ENCODE measurements around the gene CAPN11. TPM values are rescaled to one million over a fixed set of nuclear protein-coding genes. Genes with fewer than 3 reads are reported as not detected.

Gene CAPN11
- total RNA-seq, 1 donor from 2014 or later: 0.27 TPM

DNA sequence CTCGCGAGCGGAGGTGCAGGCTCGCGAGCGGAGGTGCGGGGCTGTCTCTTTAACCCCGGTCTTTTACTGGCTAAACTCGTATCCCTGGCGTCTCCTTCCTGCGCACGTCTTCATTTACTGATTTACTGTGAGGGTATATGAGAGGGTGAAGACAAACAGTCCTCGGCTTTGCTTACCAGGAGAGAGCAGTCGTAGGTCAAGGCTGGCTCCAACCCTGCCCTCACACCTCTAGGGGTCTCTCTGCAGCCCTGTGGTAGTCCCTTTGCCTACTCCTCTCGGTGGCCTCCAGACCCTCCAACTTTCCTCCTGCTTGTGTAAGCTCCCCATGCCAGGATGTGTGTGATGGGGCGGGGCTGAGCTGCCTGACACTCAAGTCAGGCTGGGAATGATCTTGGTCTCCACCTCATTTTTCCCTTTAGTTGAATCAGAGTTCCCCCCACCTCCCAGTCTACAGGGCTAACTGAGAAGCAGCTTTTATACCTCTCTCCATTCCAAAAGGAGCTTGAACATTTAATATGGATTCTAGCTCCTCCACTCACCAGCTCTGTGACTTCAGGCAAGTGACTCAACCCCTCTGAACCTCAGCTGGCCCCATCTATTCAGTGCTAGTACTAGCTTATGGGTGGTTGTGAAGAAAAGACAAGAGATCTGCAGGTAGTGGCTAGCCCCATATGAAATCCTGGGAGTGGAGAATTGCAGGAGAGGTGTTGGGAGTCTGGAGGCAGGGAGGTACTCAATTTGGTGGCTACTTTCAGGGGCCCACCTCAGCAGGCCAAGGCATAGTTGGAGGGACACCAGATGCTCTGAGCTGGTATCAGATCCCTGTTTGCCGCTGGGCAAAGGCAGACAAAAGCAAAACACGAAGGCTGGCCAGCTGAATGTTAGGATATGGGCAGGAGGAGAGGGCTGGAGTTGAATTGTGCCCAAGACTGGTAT is 65.7 kb downstream of the CAPN11 start:
- Histone ChIP-seq H3K4me1 (peaks cover 61% of the 10 kb centered on the region), H3K27ac (peak overlapping the region; percentile 31)
- ATAC-seq: no peak

DNA sequence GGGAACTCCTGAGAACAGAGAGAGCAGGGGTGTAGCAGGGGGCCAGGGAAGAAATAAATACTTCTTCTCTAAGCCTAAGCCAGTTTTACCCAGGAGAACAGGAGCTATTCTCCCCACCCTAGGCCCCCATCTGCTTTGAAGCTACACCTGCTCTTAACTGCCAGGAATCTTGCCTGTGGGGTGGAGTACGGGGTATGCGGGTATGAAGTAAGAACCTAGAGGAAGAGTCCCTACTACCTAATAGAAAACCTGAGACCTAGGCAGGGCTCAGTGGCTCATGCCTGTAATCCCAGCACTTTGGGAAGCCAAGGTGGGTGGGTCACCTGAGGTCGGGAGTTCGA is 66.3 kb downstream of the CAPN11 start:
- DNase-seq (no peak), ATAC-seq (no peak)
- peaks cover 6% of the 10 kb centered on the region for H3K36me3 ChIP-seq
- H3K9me3 ChIP-seq: no peaks in the 10 kb centered on the region
- H3K4me1 ChIP-seq: peaks cover 55% of the 10 kb centered on the region
- no peak overlapping the region for H3K27ac ChIP-seq
- no peaks in the 10 kb centered on the region for H3K27me3 ChIP-seq (ENCODE audit: low read depth)
- TF ChIP-seq, protein P1, sequence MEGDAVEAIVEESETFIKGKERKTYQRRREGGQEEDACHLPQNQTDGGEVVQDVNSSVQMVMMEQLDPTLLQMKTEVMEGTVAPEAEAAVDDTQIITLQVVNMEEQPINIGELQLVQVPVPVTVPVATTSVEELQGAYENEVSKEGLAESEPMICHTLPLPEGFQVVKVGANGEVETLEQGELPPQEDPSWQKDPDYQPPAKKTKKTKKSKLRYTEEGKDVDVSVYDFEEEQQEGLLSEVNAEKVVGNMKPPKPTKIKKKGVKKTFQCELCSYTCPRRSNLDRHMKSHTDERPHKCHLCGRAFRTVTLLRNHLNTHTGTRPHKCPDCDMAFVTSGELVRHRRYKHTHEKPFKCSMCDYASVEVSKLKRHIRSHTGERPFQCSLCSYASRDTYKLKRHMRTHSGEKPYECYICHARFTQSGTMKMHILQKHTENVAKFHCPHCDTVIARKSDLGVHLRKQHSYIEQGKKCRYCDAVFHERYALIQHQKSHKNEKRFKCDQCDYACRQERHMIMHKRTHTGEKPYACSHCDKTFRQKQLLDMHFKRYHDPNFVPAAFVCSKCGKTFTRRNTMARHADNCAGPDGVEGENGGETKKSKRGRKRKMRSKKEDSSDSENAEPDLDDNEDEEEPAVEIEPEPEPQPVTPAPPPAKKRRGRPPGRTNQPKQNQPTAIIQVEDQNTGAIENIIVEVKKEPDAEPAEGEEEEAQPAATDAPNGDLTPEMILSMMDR (IDR thresholded peaks at IDR 0.05): no peak
- intact Hi-C loops (cut with DNase I): no loop called here
- H3K4me3 ChIP-seq: no peak overlapping the region

More for the DNA sequence above, 65.7 kb downstream of the CAPN11 start:
- Histone ChIP-seq H3K36me3 (peaks cover under 1% of the 10 kb centered on the region), H3K9me3 (no peaks in the 10 kb centered on the region), H3K27me3 (ENCODE audit: low read depth) (no peaks in the 10 kb centered on the region), H3K4me3 (peak overlapping the region; percentile 80)
- intact Hi-C loops (cut with DNase I): no loop called here
- DNase-seq: no peak
- TF ChIP-seq, protein P1 (IDR thresholded peaks at IDR 0.05): no peak

DNA sequence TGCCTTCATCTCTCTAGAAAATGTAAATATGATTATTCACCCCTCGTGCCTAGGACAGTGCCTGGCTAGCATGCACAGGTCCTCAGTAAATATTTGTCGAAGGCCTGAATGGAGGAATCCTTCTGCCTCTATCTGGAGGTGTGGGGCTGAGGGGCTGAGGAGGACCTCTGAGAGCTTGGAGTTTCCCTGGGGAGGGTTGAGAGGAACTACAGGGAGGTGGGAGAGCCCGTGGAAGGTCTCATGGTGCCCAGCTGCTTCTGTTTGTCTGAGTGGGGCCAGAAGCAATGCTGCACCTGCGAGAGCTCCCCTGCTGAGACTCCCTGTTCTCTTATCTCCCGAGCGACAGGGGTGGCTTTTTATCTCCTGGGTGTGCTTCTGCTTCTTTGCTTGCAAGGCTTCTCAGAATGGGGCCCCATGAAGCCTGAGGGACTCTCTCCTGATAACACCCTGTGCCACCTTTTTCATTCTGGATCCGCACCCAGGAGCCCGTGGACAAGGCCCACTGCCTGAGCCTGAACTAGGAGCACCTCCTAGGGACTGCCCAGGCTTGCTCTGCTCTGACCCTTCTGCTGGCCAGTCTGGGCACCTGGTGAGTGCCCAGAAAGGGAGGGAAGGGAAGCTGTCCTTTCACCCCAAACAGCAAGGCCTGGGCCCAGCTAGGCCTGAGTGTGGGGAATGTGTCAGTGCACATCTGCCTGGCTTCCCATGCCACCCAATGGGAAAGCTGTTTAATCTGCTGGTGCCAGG is 67.1 kb downstream of the CAPN11 start:
- no peaks in the 10 kb centered on the region for H3K27me3 ChIP-seq (ENCODE audit: low read depth)
- no peak overlapping the region for H3K4me3 ChIP-seq
- no peak overlapping the region for H3K27ac ChIP-seq
- H3K4me1 ChIP-seq: peaks cover 49% of the 10 kb centered on the region
- intact Hi-C loops (cut with DNase I): no loop called here
- H3K36me3 ChIP-seq: peaks cover 15% of the 10 kb centered on the region
- no peaks in the 10 kb centered on the region for H3K9me3 ChIP-seq
- TF ChIP-seq, protein P1 (IDR thresholded peaks at IDR 0.05): no peak
- no peak for ATAC-seq
- DNase-seq: no peak

- Histone ChIP-seq H3K4me1 (peaks cover 41% of the 10 kb centered on the region), H3K4me3 (no peak overlapping the region), H3K9me3 (no peaks in the 10 kb centered on the region), H3K27me3 (ENCODE audit: low read depth) (no peaks in the 10 kb centered on the region), H3K27ac (no peak overlapping the region), H3K36me3 (peaks cover 23% of the 10 kb centered on the region)
- DNase-seq (no peak), ATAC-seq (no peak)
- TF ChIP-seq, protein P1 (IDR thresholded peaks at IDR 0.05): no peak
- intact Hi-C loops (cut with DNase I): no loop called here
Observed at GRCh38 chr6:44226368-44227147, 67.9 kb downstream of the CAPN11 start.

GRCh38 chr6:44227148-44227793 is 68.7 kb downstream of the CAPN11 start:
- ATAC-seq (no peak), DNase-seq (no peak)
- TF ChIP-seq, protein P1 (IDR thresholded peaks at IDR 0.05): no peak
- Histone ChIP-seq H3K27ac (no peak overlapping the region), H3K27me3 (ENCODE audit: low read depth) (no peaks in the 10 kb centered on the region), H3K36me3 (peaks cover 30% of the 10 kb centered on the region), H3K4me3 (no peak overlapping the region), H3K4me1 (peaks cover 34% of the 10 kb centered on the region), H3K9me3 (no peaks in the 10 kb centered on the region)
- intact Hi-C loops (cut with DNase I): no loop called here

All from lower lobe of right lung (tissue), 2 donors.